Keratinocyte (primary cell): ENCODE data around the gene CDC14A. TPM values are rescaled to one million over a fixed set of nuclear protein-coding genes. Genes with fewer than 3 reads are reported as not detected.

Source experiments
- DNase-seq: peaks from one replicate; pipeline ENCODE4 v3.0.0-alpha.2; 2011; ENCODE audit warnings: low read depth, missing footprints, low spot score
- FAIRE-seq: peaks from 2 replicates; lab custom pipeline; 2011; peaks lifted over from hg19 to GRCh38; lab: Jason Lieb, UNC
- H2AFZ ChIP-seq: 2 replicates; pipeline ENCODE4 v1.6.0; 2012; ENCODE audit warnings: low read length, control low read depth, inconsistent platforms; ENCODE audit not compliant: control insufficient read depth
- H3K27ac ChIP-seq: 2 replicates; pipeline ENCODE4 v1.5.1; 2011; ENCODE audit warnings: low read length; ENCODE audit not compliant: control insufficient read depth, insufficient read depth
- H3K27me3 ChIP-seq: 3 replicates; pipeline ENCODE4 v1.6.0; 2011; ENCODE audit warnings: low read length; ENCODE audit not compliant: control insufficient read depth, insufficient read depth; ENCODE audit errors: extremely low read depth
- H3K36me3 ChIP-seq, 2 experiments: 2 replicates in 1 of 2; 3 replicates in 1 of 2; pipeline ENCODE4 v1.5.1; 2011; ENCODE audit warnings: low read length in 2 of 2, mild to moderate bottlenecking in 1 of 2; ENCODE audit not compliant: control insufficient read depth in 2 of 2, insufficient read depth in 2 of 2; ENCODE audit errors: extremely low read depth in 1 of 2
- H3K4me1 ChIP-seq: 3 replicates; pipeline ENCODE4 v1.5.1; 2011; ENCODE audit warnings: low read length; ENCODE audit not compliant: control insufficient read depth, insufficient read depth; ENCODE audit errors: extremely low read depth
- H3K4me2 ChIP-seq: 3 replicates; pipeline ENCODE4 v1.6.0; 2011; ENCODE audit warnings: low read depth, low read length; ENCODE audit not compliant: control insufficient read depth, insufficient read depth; ENCODE audit errors: extremely low read depth
- H3K4me3 ChIP-seq, 3 experiments: fragments of 200-600 bp in 1 of 3; sonication (generic) in 1 of 3; 2 replicates in 2 of 3; 3 replicates in 1 of 3; pipeline ENCODE4 v1.5.1; 2011 to 2016; ENCODE audit warnings: low read length in 3 of 3, mild to moderate bottlenecking in 3 of 3, control low read depth in 2 of 3, inconsistent platforms in 1 of 3, low read depth in 1 of 3, mixed read lengths in 1 of 3, mixed run types in 1 of 3, moderate library complexity in 1 of 3; ENCODE audit not compliant: control insufficient read depth in 2 of 3, insufficient read depth in 2 of 3; ENCODE audit errors: extremely low read depth in 1 of 3
- H3K79me2 ChIP-seq: 2 replicates; pipeline ENCODE4 v1.6.0; 2012; ENCODE audit warnings: low read length; ENCODE audit not compliant: control insufficient read depth, insufficient read depth
- H3K9ac ChIP-seq: 3 replicates; pipeline ENCODE4 v1.6.0; 2011; ENCODE audit warnings: low read length; ENCODE audit not compliant: control insufficient read depth, insufficient read depth; ENCODE audit errors: extremely low read depth
- H3K9me1 ChIP-seq: 3 replicates; pipeline ENCODE4 v1.6.0; 2011; ENCODE audit warnings: low read length; ENCODE audit not compliant: control insufficient read depth, insufficient read depth; ENCODE audit errors: extremely low read depth
- H3K9me3 ChIP-seq: 2 replicates; pipeline ENCODE4 v1.5.1; 2012; ENCODE audit warnings: low read depth, low read length; ENCODE audit not compliant: control insufficient read depth
- H4K20me1 ChIP-seq: 3 replicates; pipeline ENCODE4 v1.6.0; 2011; ENCODE audit warnings: low read length; ENCODE audit not compliant: control insufficient read depth, insufficient read depth; ENCODE audit errors: extremely low read depth
- EZH2 ChIP-seq: IDR thresholded peaks from one replicate; pipeline ENCODE4 v1.6.1; 2012; ENCODE audit warnings: inconsistent platforms, mild to moderate bottlenecking, low read length, moderate library complexity
- dilution Hi-C: fragments of 300-500 bp; cut with MboI; formaldehyde crosslinking; loops from one replicate; pipeline ENCODE4 v1.7.0; 2020; ENCODE audit warnings: low sequenced_read_pairs; ENCODE audit not compliant: extremely low pct_ligation_motif_present
- polyA plus RNA-seq, 5 experiments: library from polyadenylated mRNA; depleted of rRNA in 3 of 5; stranded (reverse) in 3 of 5; stranded (forward) in 1 of 5; unstranded in 1 of 5; fragments of >200 nt; gene quantifications; 1 replicate in 1 of 5; 2 replicates in 3 of 5; 3 replicates in 1 of 5; pipeline versions ENCODE4 v1.2.1 to v1.2.3, GENCODE V29; 2011 to 2012; ENCODE audit warnings: missing spikeins in 2 of 5, low read depth in 1 of 5, low replicate concordance in 1 of 5
- TF ChIP-seq, protein P1 (sequence below), 3 experiments: IDR thresholded peaks in 1 of 3; conservative IDR thresholded peaks in 1 of 3; optimal IDR thresholded peaks in 1 of 3; 2 replicates in 2 of 3; 3 replicates in 1 of 3; pipeline versions ENCODE3 to v1.5.1; 2011; ENCODE audit warnings: low read length in 3 of 3, mild to moderate bottlenecking in 3 of 3, moderate library complexity in 2 of 3, control low read depth in 1 of 3, inconsistent platforms in 1 of 3; ENCODE audit not compliant: insufficient read depth in 2 of 3; ENCODE audit errors: extremely low read depth in 1 of 3

Gene CDC14A
- polyA plus RNA-seq, 1 donor (not counting 4 experiments of a cell fraction or from before 2014, with no cell fraction given), result 2.2 TPM

DNA sequence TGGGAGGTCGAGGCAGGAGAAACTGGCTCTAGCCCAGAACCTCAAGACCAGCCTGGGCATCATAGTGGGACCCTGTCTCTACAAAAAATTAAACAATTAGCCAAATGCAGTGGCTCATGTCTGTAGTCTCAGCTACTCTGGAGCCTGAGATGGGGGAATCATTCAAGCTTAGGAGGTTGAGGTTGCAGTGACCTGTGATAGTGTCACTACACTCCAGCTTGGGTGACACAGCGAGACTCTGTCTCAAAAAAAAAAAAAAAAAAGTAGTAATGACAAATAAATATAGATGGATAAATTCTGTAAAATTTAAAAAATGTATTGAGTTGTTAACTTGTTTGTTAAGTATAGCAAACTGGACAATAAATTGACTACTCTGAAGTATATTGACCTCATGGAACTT lies 5.9 kb upstream of the CDC14A start:
- H3K36me3 ChIP-seq, result no peaks in the 10 kb centered on the region
- no peaks in the 10 kb centered on the region for H4K20me1 ChIP-seq
- no peak overlapping the region for H3K4me2 ChIP-seq
- no peak overlapping the region for H3K4me3 ChIP-seq
- H3K9me1 ChIP-seq, result no peaks in the 10 kb centered on the region
- FAIRE-seq, result no peak
- TF ChIP-seq EZH2, result no peak
- TF ChIP-seq, protein P1, sequence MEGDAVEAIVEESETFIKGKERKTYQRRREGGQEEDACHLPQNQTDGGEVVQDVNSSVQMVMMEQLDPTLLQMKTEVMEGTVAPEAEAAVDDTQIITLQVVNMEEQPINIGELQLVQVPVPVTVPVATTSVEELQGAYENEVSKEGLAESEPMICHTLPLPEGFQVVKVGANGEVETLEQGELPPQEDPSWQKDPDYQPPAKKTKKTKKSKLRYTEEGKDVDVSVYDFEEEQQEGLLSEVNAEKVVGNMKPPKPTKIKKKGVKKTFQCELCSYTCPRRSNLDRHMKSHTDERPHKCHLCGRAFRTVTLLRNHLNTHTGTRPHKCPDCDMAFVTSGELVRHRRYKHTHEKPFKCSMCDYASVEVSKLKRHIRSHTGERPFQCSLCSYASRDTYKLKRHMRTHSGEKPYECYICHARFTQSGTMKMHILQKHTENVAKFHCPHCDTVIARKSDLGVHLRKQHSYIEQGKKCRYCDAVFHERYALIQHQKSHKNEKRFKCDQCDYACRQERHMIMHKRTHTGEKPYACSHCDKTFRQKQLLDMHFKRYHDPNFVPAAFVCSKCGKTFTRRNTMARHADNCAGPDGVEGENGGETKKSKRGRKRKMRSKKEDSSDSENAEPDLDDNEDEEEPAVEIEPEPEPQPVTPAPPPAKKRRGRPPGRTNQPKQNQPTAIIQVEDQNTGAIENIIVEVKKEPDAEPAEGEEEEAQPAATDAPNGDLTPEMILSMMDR (optimal IDR thresholded peaks at IDR 0.05 in 1 of 3, IDR thresholded peaks at IDR 0.05 in 1 of 3, conservative IDR thresholded peaks at IDR 0.05 in 1 of 3; ENCODE audit: extremely low read depth in 1 of 3, insufficient read depth in 2 of 3, low read length in 3 of 3), result no peak
- dilution Hi-C loops, result no loop called here
- H3K79me2 ChIP-seq, result no peaks in the 10 kb centered on the region
- H3K9ac ChIP-seq, result no peak overlapping the region
- no peak for DNase-seq
- no peaks in the 10 kb centered on the region for H3K27me3 ChIP-seq
- H2AFZ ChIP-seq, result no peak overlapping the region
- no peaks in the 10 kb centered on the region for H3K9me3 ChIP-seq
- H3K4me1 ChIP-seq, result peaks cover 2% of the 10 kb centered on the region
- no peak overlapping the region for H3K27ac ChIP-seq

DNA sequence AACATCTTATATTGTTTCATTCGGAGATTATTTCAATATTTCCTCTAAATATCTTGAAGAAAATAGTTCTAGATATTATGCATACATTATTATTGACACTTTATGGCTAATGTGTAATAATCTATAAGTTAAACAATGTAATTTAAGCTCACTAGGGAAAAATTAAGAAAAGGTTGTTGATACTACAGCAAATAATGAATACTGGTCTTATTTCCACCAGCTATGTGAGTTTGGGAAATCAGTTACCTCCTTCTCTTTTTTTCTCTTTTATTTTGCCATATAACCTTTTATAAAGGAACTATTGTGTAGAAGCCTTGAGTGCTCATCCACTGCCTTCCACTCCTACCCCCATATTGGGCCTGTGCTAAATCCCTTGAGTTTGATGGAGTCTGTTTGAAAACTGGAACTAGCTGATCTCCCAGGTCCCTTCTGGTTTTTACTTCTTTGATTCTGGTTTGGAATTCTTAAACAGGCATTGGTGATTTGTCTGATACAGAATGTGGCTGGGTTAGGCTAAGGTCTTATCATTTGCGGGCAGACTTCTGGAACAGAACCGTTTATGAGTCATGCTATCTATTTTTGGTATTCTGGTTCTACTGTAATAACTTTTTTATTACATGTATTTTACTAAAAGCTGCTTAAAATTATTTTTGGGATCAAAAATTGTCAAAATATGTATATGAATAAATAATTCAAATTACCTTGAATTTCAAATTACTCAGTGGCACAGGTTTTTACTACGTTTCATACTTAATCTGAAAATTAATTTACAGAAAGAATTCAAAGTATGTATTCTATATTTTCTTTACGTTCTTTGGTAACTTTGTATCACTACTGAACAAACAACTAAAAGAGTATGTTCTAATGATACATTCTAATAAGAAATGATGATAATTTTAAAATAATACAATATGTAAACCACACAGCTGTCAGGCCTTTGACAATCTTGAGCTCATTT lies 5.0 kb upstream of the CDC14A start:
- no peak for TF ChIP-seq EZH2
- TF ChIP-seq, protein P1 (optimal IDR thresholded peaks at IDR 0.05 in 1 of 3, IDR thresholded peaks at IDR 0.05 in 1 of 3, conservative IDR thresholded peaks at IDR 0.05 in 1 of 3; ENCODE audit: extremely low read depth in 1 of 3, insufficient read depth in 2 of 3, low read length in 3 of 3), result no peak
- no peaks in the 10 kb centered on the region for H3K27me3 ChIP-seq
- DNase-seq, result no peak
- no peak for FAIRE-seq
- H3K27ac ChIP-seq, result no peak overlapping the region
- H4K20me1 ChIP-seq, result no peaks in the 10 kb centered on the region
- H3K4me2 ChIP-seq, result no peak overlapping the region
- H3K36me3 ChIP-seq, result no peaks in the 10 kb centered on the region
- H3K9me3 ChIP-seq, result no peaks in the 10 kb centered on the region
- dilution Hi-C loops, result no loop called here
- H3K4me1 ChIP-seq, result peaks cover 5% of the 10 kb centered on the region
- H3K4me3 ChIP-seq, result no peak overlapping the region
- H3K9me1 ChIP-seq, result no peaks in the 10 kb centered on the region
- no peak overlapping the region for H3K9ac ChIP-seq
- H2AFZ ChIP-seq, result no peak overlapping the region
- no peaks in the 10 kb centered on the region for H3K79me2 ChIP-seq
